ENCODE results near the gene ZACN. TPM values are rescaled to one million over a fixed set of nuclear protein-coding genes. Genes with fewer than 3 reads are reported as not detected.

ZACN gene
- total and polyA plus RNA-seq, 10 donors = 0.17 to 1.9 (median 1.0) TPM; not detected in 5

- DNase-seq = no peak
- no peaks in the 10 kb centered on the region for H3K9me3 ChIP-seq
- no peaks in the 10 kb centered on the region for H3K36me3 ChIP-seq
- H3K27ac ChIP-seq = no peak overlapping the region
- 36 to 61% (median 41%) methylated on average over 12 to 13 of the region's 13 CpGs for WGBS, 5 donors
- intact Hi-C loops (cut with DNase I; ENCODE audit: low total_unique reads) = no loop called here
- TF ChIP-seq CTCF (IDR thresholded peaks at IDR 0.05 in 8 of 11, conservative IDR thresholded peaks at IDR 0.05 in 3 of 11) (no peak), POLR2A (IDR thresholded peaks at IDR 0.05) (no peak), POLR2AphosphoS5 (IDR thresholded peaks at IDR 0.05) (no peak)
- H3K27me3 ChIP-seq (replicated peaks in 1 of 7) = peaks cover 0 to 34% (median 0%) of the 10 kb centered on the region in 7 donors
- H3K4me3 ChIP-seq = no peak overlapping the region
- peaks cover 0 to 27% (median 11%) of the 10 kb centered on the region in 6 donors for H3K4me1 ChIP-seq
Observed at GRCh38 chr17:76130473-76130872, 51.5 kb downstream of the ZACN start.

GRCh38 chr17:76131051-76131691, 52.2 kb downstream of the ZACN start:
- TF ChIP-seq CTCF (IDR thresholded peaks at IDR 0.05 in 8 of 11, conservative IDR thresholded peaks at IDR 0.05 in 3 of 11) (no peak), POLR2A (IDR thresholded peaks at IDR 0.05) (no peak), POLR2AphosphoS5 (IDR thresholded peaks at IDR 0.05) (no peak)
- Histone ChIP-seq H3K27ac (no peak overlapping the region), H3K4me1 (peaks cover 0 to 28% (median 11%) of the 10 kb centered on the region in 6 donors), H3K4me3 (no peak overlapping the region), H3K9me3 (no peaks in the 10 kb centered on the region), H3K36me3 (no peaks in the 10 kb centered on the region), H3K27me3 (replicated peaks in 1 of 7) (peaks cover 0 to 41% (median 0%) of the 10 kb centered on the region in 7 donors)
- no peak for DNase-seq
- 78 to 85% (median 80%) methylated on average over 21 of the region's 21 CpGs for WGBS, 5 donors
- intact Hi-C loops (cut with DNase I; ENCODE audit: low total_unique reads) = no loop called here

GRCh38 chr17:76131692-76132573, 53.0 kb downstream of the ZACN start:
- TF ChIP-seq CTCF (IDR thresholded peaks at IDR 0.05 in 8 of 11, conservative IDR thresholded peaks at IDR 0.05 in 3 of 11) = no peak
- TF ChIP-seq POLR2AphosphoS5 (IDR thresholded peaks at IDR 0.05) = no peak
- TF ChIP-seq POLR2A (IDR thresholded peaks at IDR 0.05) = no peak
- H3K36me3 ChIP-seq = no peaks in the 10 kb centered on the region
- DNase-seq = no peak
- no peak overlapping the region for H3K4me3 ChIP-seq
- no peak overlapping the region for H3K27ac ChIP-seq
- H3K9me3 ChIP-seq = no peaks in the 10 kb centered on the region
- intact Hi-C loops (cut with DNase I; ENCODE audit: low total_unique reads) = no loop called here
- WGBS, 5 donors = 68 to 94% (median 85%) methylated on average over 10 to 21 of the region's 21 CpGs
- peaks cover 0 to 48% (median 4%) of the 10 kb centered on the region in 7 donors for H3K27me3 ChIP-seq (replicated peaks in 1 of 7)
- H3K4me1 ChIP-seq = peaks cover 0 to 28% (median 11%) of the 10 kb centered on the region in 6 donors

Small RNA genes within 50 kb of the gene (microRNA-seq; reads per million reads assigned to microRNA genes)
- 2.0 to 2.2 (median 2.1) reads per million in 3 donors for gene MIR6868

Small RNA genes within 50 kb of the gene (small RNA-seq; reads per million reads assigned to genes)
- 0 to 0.08 (median 0.03) reads per million in 4 donors for gene MIR6868

Other genes with a start within 250 kb of the ZACN start
- gene UNC13D, start 234.8 kb upstream of the ZACN start, total RNA-seq = 100 to 1,000 TPM in 6 of 7 donors, 10 to 100 TPM in 1; 87.1 to 187 (median 129) TPM
- 10 to 100 TPM; 36.4 to 86.1 (median 53.0) TPM for gene UNC13D, start 234.8 kb upstream of the ZACN start, polyA plus RNA-seq
- 100 to 1,000 TPM in 4 of 7 donors, 10 to 100 TPM in 3; 46.7 to 144 (median 125) TPM for gene WBP2, start 223.8 kb upstream of the ZACN start, total RNA-seq
- gene WBP2, start 223.8 kb upstream of the ZACN start, polyA plus RNA-seq = 100 to 1,000 TPM in 1 of 3 donors, 10 to 100 TPM in 2; 70.2 to 104 (median 74.1) TPM
- gene TRIM47, start 200.6 kb upstream of the ZACN start, total RNA-seq = 10 to 100 TPM; 30.8 to 73.8 (median 38.5) TPM
- 10 to 100 TPM; 28.1 to 42.0 (median 28.4) TPM for gene TRIM47, start 200.6 kb upstream of the ZACN start, polyA plus RNA-seq
- 10 to 100 TPM; 20.0 to 26.5 (median 23.5) TPM for gene TRIM65, start 182.2 kb upstream of the ZACN start, total RNA-seq
- 10 to 100 TPM in 2 of 3 donors, 1 to 10 TPM in 1; 9.0 to 28.2 (median 11.6) TPM for gene TRIM65, start 182.2 kb upstream of the ZACN start, polyA plus RNA-seq
- 10 to 100 TPM; 40.1 to 90.6 (median 74.7) TPM for gene MRPL38, start 174.3 kb upstream of the ZACN start, total RNA-seq
- 10 to 100 TPM; 59.3 to 90.3 (median 80.8) TPM for gene MRPL38, start 174.3 kb upstream of the ZACN start, polyA plus RNA-seq
- 10 to 100 TPM in 4 of 7 donors, 1 to 10 TPM in 3; 7.7 to 16.0 (median 10.3) TPM for gene FBF1, start 138.1 kb upstream of the ZACN start, total RNA-seq
- gene FBF1, start 138.1 kb upstream of the ZACN start, polyA plus RNA-seq = 10 to 100 TPM in 1 of 3 donors, 1 to 10 TPM in 2; 5.2 to 14.4 (median 7.3) TPM
- 10 to 100 TPM; 36.0 to 60.2 (median 45.9) TPM for gene ACOX1, start 100.0 kb upstream of the ZACN start, total RNA-seq
- 1 to 10 TPM; 6.3 to 9.8 (median 6.8) TPM for gene ACOX1, start 100.0 kb upstream of the ZACN start, polyA plus RNA-seq
- gene TEN1, start 99.9 kb upstream of the ZACN start, total RNA-seq = 10 to 100 TPM in 5 of 7 donors, 1 to 10 TPM in 2; 6.0 to 20.8 (median 13.4) TPM
- gene TEN1, start 99.9 kb upstream of the ZACN start, polyA plus RNA-seq = 10 to 100 TPM; 25.7 to 38.7 (median 34.8) TPM
- 10 to 100 TPM in 2 of 7 donors, 1 to 10 TPM in 5; 6.7 to 12.0 (median 7.1) TPM for gene CDK3, start 78.3 kb upstream of the ZACN start, total RNA-seq
- gene CDK3, start 78.3 kb upstream of the ZACN start, polyA plus RNA-seq = 10 to 100 TPM; 13.8 to 39.8 (median 31.2) TPM
- under 1 TPM in 4 of 7 donors, not detected in 3; 0.06 to 0.56 (median 0.20) TPM for gene EVPL, start 51.9 kb upstream of the ZACN start, total RNA-seq
- gene EVPL, start 51.9 kb upstream of the ZACN start, polyA plus RNA-seq = under 1 TPM; 0.04 to 0.29 (median 0.05) TPM
- gene SRP68, start 6.7 kb upstream of the ZACN start, total RNA-seq = 10 to 100 TPM; 39.4 to 62.0 (median 56.1) TPM
- 10 to 100 TPM; 24.5 to 40.9 (median 26.8) TPM for gene SRP68, start 6.7 kb upstream of the ZACN start, polyA plus RNA-seq
- gene GALR2, start 4.4 kb upstream of the ZACN start, total RNA-seq = under 1 TPM in 3 of 7 donors, not detected in 4; 0.26 to 0.93 (median 0.51) TPM
- gene GALR2, start 4.4 kb upstream of the ZACN start, polyA plus RNA-seq = under 1 TPM in 1 of 3 donors, not detected in 2; 0.06 TPM
- 100 to 1,000 TPM in 4 of 7 donors, 10 to 100 TPM in 3; 64.5 to 128 (median 104) TPM for gene EXOC7, start 24.6 kb downstream of the ZACN start, total RNA-seq
- gene EXOC7, start 24.6 kb downstream of the ZACN start, polyA plus RNA-seq = 10 to 100 TPM; 26.2 to 51.5 (median 35.0) TPM
- gene FOXJ1, start 62.1 kb downstream of the ZACN start, total RNA-seq = under 1 TPM in 1 of 7 donors, not detected in 6; 0.13 TPM
- under 1 TPM in 1 of 3 donors, not detected in 2; 0.05 TPM for gene FOXJ1, start 62.1 kb downstream of the ZACN start, polyA plus RNA-seq
- 10 to 100 TPM in 3 of 7 donors, 1 to 10 TPM in 4; 6.8 to 13.0 (median 8.6) TPM for gene RNF157, start 161.3 kb downstream of the ZACN start, total RNA-seq
- 1 to 10 TPM in 2 of 3 donors, under 1 TPM in 1; 0.89 to 2.0 (median 1.1) TPM for gene RNF157, start 161.3 kb downstream of the ZACN start, polyA plus RNA-seq
- gene UBALD2, start 186.2 kb downstream of the ZACN start, total RNA-seq = 10 to 100 TPM; 28.9 to 91.3 (median 63.8) TPM
- gene UBALD2, start 186.2 kb downstream of the ZACN start, polyA plus RNA-seq = 10 to 100 TPM; 42.5 to 54.7 (median 43.8) TPM
- 1 to 10 TPM; 1.3 to 3.1 (median 2.7) TPM for gene QRICH2, start 229.1 kb downstream of the ZACN start, total RNA-seq
- gene QRICH2, start 229.1 kb downstream of the ZACN start, polyA plus RNA-seq = 1 to 10 TPM; 2.4 to 2.7 (median 2.5) TPM